ENCODE results near the gene BRINP2.

The BRINP2 gene

DNA sequence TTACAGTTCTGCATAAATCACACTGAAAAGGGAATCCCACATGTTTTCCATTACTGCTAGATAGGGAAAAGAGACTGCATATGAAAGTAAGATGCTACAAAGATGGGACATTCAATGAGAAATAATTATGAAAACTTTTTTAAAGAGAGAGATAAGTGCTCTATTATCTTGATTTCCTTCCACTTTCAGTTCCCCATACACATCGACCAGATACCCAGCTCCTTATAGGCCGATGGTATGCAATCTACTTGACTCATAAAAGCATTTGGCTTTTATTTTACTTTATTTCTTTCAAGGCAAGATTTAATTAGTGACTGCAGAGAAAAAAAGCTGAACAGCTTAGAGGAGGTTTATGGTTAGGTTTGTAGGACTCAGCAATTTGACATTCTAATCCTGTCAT is 13.1 kb downstream of the BRINP2 start:
- Histone ChIP-seq H3K27ac (ENCODE audit: low read depth, low read length, poor library complexity, severe bottlenecking) (no peak overlapping the region), H3K4me1 (ENCODE audit: insufficient read depth, low read length, severe bottlenecking) (peaks cover 6% of the 10 kb centered on the region), H3K9me3 (ENCODE audit: low read length) (no peaks in the 10 kb centered on the region), H3K27me3 (ENCODE audit: insufficient read depth, low read length) (no peaks in the 10 kb centered on the region), H3K79me2 (ENCODE audit: insufficient read depth, low read length) (no peaks in the 10 kb centered on the region), H3K4me3 (ENCODE audit: low read depth, low read length, poor library complexity, severe bottlenecking) (no peak overlapping the region), H3F3A (ENCODE audit: insufficient read depth, low read length) (no peaks in the 10 kb centered on the region), H4K20me1 (ENCODE audit: insufficient read depth, low read length) (no peaks in the 10 kb centered on the region), H3K36me3 (ENCODE audit: insufficient read depth, low read length) (no peaks in the 10 kb centered on the region), H3K4me2 (ENCODE audit: low read length) (no peak overlapping the region), H3K9me2 (ENCODE audit: low read depth, low read length) (no peaks in the 10 kb centered on the region), H3K9ac (ENCODE audit: low read length) (no peak overlapping the region), H2AFZ (ENCODE audit: low read length) (no peak overlapping the region)
- TF ChIP-seq CTCF (IDR thresholded peaks at IDR 0.05; ENCODE audit: low read length) (no peak), EZH2 (IDR thresholded peaks at IDR 0.05; ENCODE audit: borderline replicate concordance, low read length) (no peak)

DNA sequence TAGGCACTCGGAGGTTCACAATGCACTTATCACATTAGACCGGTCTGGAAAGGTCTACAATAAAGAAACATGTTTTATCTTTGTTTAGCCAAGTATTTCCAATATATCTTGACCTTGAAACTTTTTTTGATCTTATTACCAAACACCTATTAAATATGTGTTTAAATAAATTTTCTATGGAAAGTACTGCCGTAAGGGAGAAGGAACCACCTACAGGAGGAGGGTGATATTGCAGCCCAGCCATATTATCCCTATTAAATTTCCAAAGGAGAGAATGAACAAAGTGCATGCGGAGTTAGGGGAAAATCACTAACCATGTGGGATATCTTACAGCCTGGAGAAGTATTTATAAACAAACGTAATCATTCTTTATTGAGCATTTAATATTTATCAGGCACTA is 14.5 kb downstream of the BRINP2 start:
- Histone ChIP-seq H3K9ac (ENCODE audit: low read length) (no peak overlapping the region), H3K9me3 (ENCODE audit: low read length) (no peaks in the 10 kb centered on the region), H3K4me2 (ENCODE audit: low read length) (no peak overlapping the region), H3F3A (ENCODE audit: insufficient read depth, low read length) (no peaks in the 10 kb centered on the region), H3K27me3 (ENCODE audit: insufficient read depth, low read length) (no peaks in the 10 kb centered on the region), H3K27ac (ENCODE audit: low read depth, low read length, poor library complexity, severe bottlenecking) (no peak overlapping the region), H3K4me3 (ENCODE audit: low read depth, low read length, poor library complexity, severe bottlenecking) (no peak overlapping the region), H3K36me3 (ENCODE audit: insufficient read depth, low read length) (no peaks in the 10 kb centered on the region), H3K4me1 (ENCODE audit: insufficient read depth, low read length, severe bottlenecking) (peaks cover 6% of the 10 kb centered on the region), H3K79me2 (ENCODE audit: insufficient read depth, low read length) (no peaks in the 10 kb centered on the region), H2AFZ (ENCODE audit: low read length) (no peak overlapping the region), H3K9me2 (ENCODE audit: low read depth, low read length) (no peaks in the 10 kb centered on the region), H4K20me1 (ENCODE audit: insufficient read depth, low read length) (no peaks in the 10 kb centered on the region)
- TF ChIP-seq CTCF (IDR thresholded peaks at IDR 0.05; ENCODE audit: low read length) (peak; percentile 46), EZH2 (IDR thresholded peaks at IDR 0.05; ENCODE audit: borderline replicate concordance, low read length) (no peak)

- Histone ChIP-seq H3K36me3 (ENCODE audit: insufficient read depth, low read length) (no peaks in the 10 kb centered on the region), H3K9ac (ENCODE audit: low read length) (no peak overlapping the region)
These were observed 15.9 kb downstream of the BRINP2 start for GRCh38 chr1:177186639-177187038.

More at GRCh38 chr1:177186639-177187038, 15.9 kb downstream of the BRINP2 start:
- H3K4me1 ChIP-seq (ENCODE audit: insufficient read depth, low read length, severe bottlenecking), result peaks cover 2% of the 10 kb centered on the region
- no peaks in the 10 kb centered on the region for H3F3A ChIP-seq (ENCODE audit: insufficient read depth, low read length)
- no peak overlapping the region for H2AFZ ChIP-seq (ENCODE audit: low read length)
- no peak for TF ChIP-seq CTCF (IDR thresholded peaks at IDR 0.05; ENCODE audit: low read length)
- no peak for TF ChIP-seq EZH2 (IDR thresholded peaks at IDR 0.05; ENCODE audit: borderline replicate concordance, low read length)
- no peaks in the 10 kb centered on the region for H3K9me3 ChIP-seq (ENCODE audit: low read length)
- no peak overlapping the region for H3K27ac ChIP-seq (ENCODE audit: low read depth, low read length, poor library complexity, severe bottlenecking)
- no peaks in the 10 kb centered on the region for H3K27me3 ChIP-seq (ENCODE audit: insufficient read depth, low read length)
- no peaks in the 10 kb centered on the region for H3K9me2 ChIP-seq (ENCODE audit: low read depth, low read length)
- no peaks in the 10 kb centered on the region for H3K79me2 ChIP-seq (ENCODE audit: insufficient read depth, low read length)
- no peak overlapping the region for H3K4me2 ChIP-seq (ENCODE audit: low read length)
- no peak overlapping the region for H3K4me3 ChIP-seq (ENCODE audit: low read depth, low read length, poor library complexity, severe bottlenecking)
- H4K20me1 ChIP-seq (ENCODE audit: insufficient read depth, low read length), result no peaks in the 10 kb centered on the region
